H1 (cell line): ENCODE data around the gene MAPK8IP1. TPM values are rescaled to one million over a fixed set of nuclear protein-coding genes. Genes with fewer than 3 reads are reported as not detected.

Experiments
- CTCF ChIA-PET: fragments of 300-600 bp; sonication (Branson Sonifier 250); formaldehyde crosslinking; loops from one replicate; lab custom pipeline; 2021; ENCODE audit not compliant: partially characterized antibody; lab: Charles Lee
- POLR2A ChIA-PET: fragments of 300-600 bp; sonication (Branson Sonifier 250); formaldehyde crosslinking; loops from one replicate; lab custom pipeline; 2021; ENCODE audit warnings: inconsistent platforms; ENCODE audit not compliant: partially characterized antibody; lab: Charles Lee
- DNase-seq, 2 experiments: peaks; one replicate each; pipeline versions ENCODE4 v3.0.0 to v3.0.0-alpha.2; 2010 to 2022; ENCODE audit warnings: low spot score in 2 of 2, low read depth in 1 of 2, mixed read lengths in 1 of 2
- FAIRE-seq: peaks from 2 replicates; lab custom pipeline; 2011; peaks lifted over from hg19 to GRCh38; lab: Jason Lieb, UNC
- H2AFZ ChIP-seq: 2 replicates; pipeline ENCODE4 v1.8.1; 2012; ENCODE audit warnings: low read length, inconsistent platforms
- H2AK5ac ChIP-seq: 2 replicates; pipeline ENCODE4 v1.6.1; 2013; ENCODE audit warnings: low read depth, low read length
- H2BK120ac ChIP-seq: replicated peaks from 2 replicates; pipeline ENCODE3; 2013; ENCODE audit warnings: low read depth, low read length, inconsistent platforms
- H2BK12ac ChIP-seq: 2 replicates; pipeline ENCODE4 v1.6.1; 2013; ENCODE audit warnings: low read depth, low read length
- H2BK15ac ChIP-seq: 2 replicates; pipeline ENCODE4 v1.6.1; 2013; ENCODE audit warnings: low read length
- H2BK20ac ChIP-seq: 2 replicates; pipeline ENCODE4 v1.6.1; 2013; ENCODE audit warnings: low read length
- H2BK5ac ChIP-seq: 2 replicates; pipeline ENCODE4 v1.6.1; 2013; ENCODE audit warnings: low read depth, low read length
- H3K14ac ChIP-seq: 2 replicates; pipeline ENCODE4 v1.6.1; 2013; ENCODE audit warnings: inconsistent platforms; ENCODE audit not compliant: insufficient read length
- H3K18ac ChIP-seq: 2 replicates; pipeline ENCODE4 v1.6.1; 2013; ENCODE audit warnings: low read length; ENCODE audit errors: extremely low read depth
- H3K23ac ChIP-seq: 2 replicates; pipeline ENCODE4 v1.6.1; 2013; ENCODE audit warnings: inconsistent platforms; ENCODE audit not compliant: insufficient read length
- H3K23me2 ChIP-seq: 2 replicates; pipeline ENCODE4 v1.6.1; 2013; ENCODE audit warnings: low read depth, low read length
- H3K27ac ChIP-seq: 2 replicates; pipeline ENCODE4 v1.6.1; 2011; ENCODE audit warnings: low read depth, low read length, inconsistent platforms
- H3K27me3 ChIP-seq, 4 experiments: replicated peaks in 1 of 4; 1 replicate in 1 of 4; 2 replicates in 3 of 4; pipeline versions ENCODE4 v1.6.1 to v1.8.1; 2011 to 2013; ENCODE audit warnings: low read length in 3 of 4, mild to moderate bottlenecking in 3 of 4, inconsistent platforms in 2 of 4, mixed read lengths in 2 of 4, moderate library complexity in 1 of 4; ENCODE audit not compliant: control insufficient read depth in 3 of 4, insufficient read depth in 3 of 4; ENCODE audit errors: extremely low read depth in 1 of 4
- H3K36me3 ChIP-seq, 4 experiments: 2 replicates each; pipeline versions ENCODE4 v1.6.1 to v1.8.1; 2011 to 2013; ENCODE audit warnings: mild to moderate bottlenecking in 4 of 4, low read length in 3 of 4, moderate library complexity in 2 of 4, control low read depth in 1 of 4, inconsistent platforms in 1 of 4; ENCODE audit not compliant: insufficient read depth in 4 of 4, control insufficient read depth in 2 of 4
- H3K4ac ChIP-seq: replicated peaks from 2 replicates; pipeline ENCODE3; 2013; ENCODE audit warnings: low read length, low read depth, mixed read lengths, inconsistent platforms; ENCODE audit not compliant: insufficient read length
- H3K4me1 ChIP-seq, 4 experiments: replicated peaks in 1 of 4; 1 replicate in 1 of 4; 2 replicates in 3 of 4; pipeline versions ENCODE4 v1.6.1 to v1.8.1; 2011 to 2013; ENCODE audit warnings: low read length in 3 of 4, inconsistent platforms in 2 of 4, mixed read lengths in 1 of 4; ENCODE audit not compliant: insufficient read depth in 4 of 4, control insufficient read depth in 3 of 4
- H3K4me2 ChIP-seq, 2 experiments: 2 replicates each; pipeline versions ENCODE4 v1.6.1 to v1.8.1; 2011 to 2013; ENCODE audit warnings: low read depth in 2 of 2, low read length in 2 of 2, control low read depth in 1 of 2, inconsistent platforms in 1 of 2, mild to moderate bottlenecking in 1 of 2; ENCODE audit not compliant: insufficient read depth in 1 of 2
- H3K4me3 ChIP-seq, 4 experiments: fragments of 200-600, 300-600 bp in 1 of 4; sonication (generic), shearing (Covaris generic), sonication (Bioruptor Twin) in 1 of 4; 2 replicates each; pipeline versions ENCODE4 v1.5.1 to v1.8.1; 2011 to 2016; ENCODE audit warnings: low read length in 4 of 4, low read depth in 3 of 4, control low read depth in 2 of 4, inconsistent platforms in 2 of 4, mild to moderate bottlenecking in 2 of 4, mixed read lengths in 1 of 4, moderate library complexity in 1 of 4; ENCODE audit not compliant: insufficient read depth in 2 of 4; ENCODE audit errors: extremely low read depth in 1 of 4
- H3K56ac ChIP-seq: replicated peaks from 2 replicates; pipeline ENCODE3; 2013; ENCODE audit warnings: low read depth, mild to moderate bottlenecking, mixed read lengths, low read length, inconsistent platforms; ENCODE audit not compliant: insufficient read length
- H3K79me1 ChIP-seq: 2 replicates; pipeline ENCODE4 v1.6.1; 2013; ENCODE audit warnings: low read depth, low read length, control low read depth
- H3K79me2 ChIP-seq, 2 experiments: 2 replicates each; pipeline versions ENCODE4 v1.6.1 to v1.8.1; 2012 to 2013; ENCODE audit warnings: low read length in 2 of 2, mild to moderate bottlenecking in 2 of 2, inconsistent platforms in 1 of 2; ENCODE audit not compliant: insufficient read depth in 2 of 2, control insufficient read depth in 1 of 2
- H3K9ac ChIP-seq, 4 experiments: replicated peaks in 1 of 4; 1 replicate in 1 of 4; 2 replicates in 3 of 4; pipeline versions ENCODE4 v1.6.1 to v1.8.1; 2011 to 2013; ENCODE audit warnings: low read depth in 3 of 4, low read length in 3 of 4, control low read depth in 2 of 4, mild to moderate bottlenecking in 2 of 4, moderate library complexity in 2 of 4, inconsistent platforms in 1 of 4; ENCODE audit errors: extremely low read depth in 1 of 4
- H3K9me3 ChIP-seq, 2 experiments: 2 replicates each; pipeline versions ENCODE4 v1.6.1 to v1.8.1; 2012 to 2013; ENCODE audit warnings: mild to moderate bottlenecking in 2 of 2, moderate library complexity in 2 of 2, control low read depth in 1 of 2, inconsistent platforms in 1 of 2, low read depth in 1 of 2, low read length in 1 of 2, mixed read lengths in 1 of 2; ENCODE audit not compliant: insufficient read depth in 2 of 2
- H4K20me1 ChIP-seq, 2 experiments: replicated peaks in 1 of 2; 2 replicates each; pipeline versions ENCODE3 to v1.8.1; 2011 to 2013; ENCODE audit warnings: inconsistent platforms in 2 of 2, low read length in 2 of 2, mild to moderate bottlenecking in 1 of 2; ENCODE audit not compliant: insufficient read depth in 2 of 2, control insufficient read depth in 1 of 2
- H4K5ac ChIP-seq: 2 replicates; pipeline ENCODE4 v1.6.1; 2013; ENCODE audit warnings: low read length, low read depth, mixed read lengths, inconsistent platforms; ENCODE audit not compliant: insufficient read length
- H4K8ac ChIP-seq: 2 replicates; pipeline ENCODE4 v1.8.0; 2013; ENCODE audit warnings: mild to moderate bottlenecking, moderate library complexity, low read length, inconsistent platforms; ENCODE audit not compliant: insufficient read depth; ENCODE audit errors: extremely low read depth
- H4K91ac ChIP-seq: replicated peaks from 2 replicates; pipeline ENCODE3; 2013; ENCODE audit warnings: low read length, mixed read lengths, inconsistent platforms; ENCODE audit not compliant: insufficient read length
- ATF3 ChIP-seq: IDR thresholded peaks from 2 replicates; pipeline ENCODE4 v1.6.1; 2011; ENCODE audit warnings: low read depth, mild to moderate bottlenecking, low read length; ENCODE audit not compliant: insufficient read depth
- BCL11A ChIP-seq, 2 experiments: IDR thresholded peaks; one replicate each; pipeline ENCODE4 v1.6.1; 2011; ENCODE audit warnings: low read depth in 2 of 2, low read length in 2 of 2, mild to moderate bottlenecking in 2 of 2
- JUN ChIP-seq: IDR thresholded peaks from 2 replicates; pipeline ENCODE4 v1.6.1; 2011; ENCODE audit warnings: low read depth, mild to moderate bottlenecking, improper control_type of control experiment, low read length
- JUND ChIP-seq: IDR thresholded peaks from 2 replicates; pipeline ENCODE4 v1.6.1; 2011; ENCODE audit warnings: mild to moderate bottlenecking, improper control_type of control experiment, low read length
- NANOG ChIP-seq: IDR thresholded peaks from 2 replicates; pipeline ENCODE4 v1.6.1; 2011; ENCODE audit warnings: low read length, low read depth, mild to moderate bottlenecking, inconsistent platforms; ENCODE audit not compliant: insufficient read depth, poor library complexity, severe bottlenecking
- RBBP5 ChIP-seq: IDR thresholded peaks from 2 replicates; pipeline ENCODE4 v1.7.1; 2012; ENCODE audit warnings: low read depth, mild to moderate bottlenecking, inconsistent platforms, low read length, moderate library complexity, borderline replicate concordance
- SP1 ChIP-seq: IDR thresholded peaks from 2 replicates; pipeline ENCODE4 v1.6.1; 2011; ENCODE audit warnings: low read depth, low read length
- SP2 ChIP-seq: IDR thresholded peaks from 2 replicates; pipeline ENCODE4 v1.6.1; 2012; ENCODE audit warnings: mild to moderate bottlenecking, low read length, inconsistent platforms
- TAF1 ChIP-seq: IDR thresholded peaks from 2 replicates; pipeline ENCODE4 v1.6.1; 2011; ENCODE audit warnings: mild to moderate bottlenecking, low read depth, low read length
- TBP ChIP-seq: IDR thresholded peaks from 2 replicates; pipeline ENCODE4 v1.6.1; 2011; ENCODE audit warnings: low read depth, low read length, improper control_type of control experiment
- TCF12 ChIP-seq: IDR thresholded peaks from 2 replicates; pipeline ENCODE4 v1.6.1; 2011; ENCODE audit warnings: low read depth, mild to moderate bottlenecking, low read length
- ZNF274 ChIP-seq: IDR thresholded peaks from 2 replicates; pipeline ENCODE4 v1.7.0; 2012; ENCODE audit warnings: low read length, borderline replicate concordance; ENCODE audit errors: extremely low read depth
- WGBS, 2 experiments: shearing (Covaris generic) in 1 of 2; methylation state at CpG; one replicate each; pipeline versions ENCODE4 v1.1.6 to v1.1.7; 2013 to 2015; ENCODE audit warnings: low lambda C conversion rate in 2 of 2, mixed read lengths in 2 of 2, inconsistent platforms in 1 of 2, low coverage in 1 of 2, missing lambda C conversion rate in 1 of 2; ENCODE audit not compliant: insufficient replicate concordance in 2 of 2, insufficient coverage in 1 of 2, insufficient read length in 1 of 2; ENCODE audit errors: extremely low coverage in 1 of 2, missing lambda C conversion rate in 1 of 2; 5-methylcytosine and 5-hydroxymethylcytosine counted together
- polyA plus RNA-seq, 7 experiments: library from polyadenylated mRNA; depleted of rRNA in 3 of 7; stranded (reverse) in 5 of 7; unstranded in 2 of 7; fragments of >200 nt in 5 of 7; fragments of 200-250 nt in 2 of 7; gene quantifications; 1 replicate in 5 of 7; 2 replicates in 1 of 7; 4 replicates in 1 of 7; pipeline versions ENCODE4 v1.2.1 to v1.2.3, GENCODE V29; 2011 to 2013; ENCODE audit warnings: missing spikeins in 2 of 7, mixed read lengths in 2 of 7
- total RNA-seq: library from RNA; stranded (reverse); fragmentation: NEBNext Ultra II Directional; extraction: Animal tissue kit (Norgen Biotek cat#: 25700); gene quantifications from 2 replicates; pipeline ENCODE4 v1.2.1, GENCODE V29; 2021
- TF ChIP-seq, protein P1 (sequence below): IDR thresholded peaks from 2 replicates; pipeline ENCODE4 v1.6.1; 2011; ENCODE audit warnings: low read length, improper control_type of control experiment

The MAPK8IP1 gene
- total and polyA plus RNA-seq, 2 of the 8 experiments (the other 6 are each of a cell fraction or from before 2014, with no cell fraction given) = 32.4 to 40.1 TPM

- H3K9ac ChIP-seq = no peak overlapping the region
- no peaks in the 10 kb centered on the region; a peak in 1 of 4 replicates for H3K79me2 ChIP-seq
- H4K20me1 ChIP-seq = peaks cover 0 to 11% of the 10 kb centered on the region in 2 experiments
- no peak overlapping the region for H2BK120ac ChIP-seq
- H3K23ac ChIP-seq = no peak overlapping the region
- H3K79me1 ChIP-seq = no peaks in the 10 kb centered on the region; the same call in 1 of the 2 replicates
- H3K4me2 ChIP-seq = no peak overlapping the region
- H3K27me3 ChIP-seq = no peaks in the 10 kb centered on the region; a peak in 2 of 7 replicates
- H3K27ac ChIP-seq = no peak overlapping the region
- DNase-seq (no peak), FAIRE-seq (no peak)
- no peak overlapping the region for H2BK12ac ChIP-seq
- peaks cover 8% of the 10 kb centered on the region; the same call in 1 of the 2 replicates for H3K23me2 ChIP-seq
- H3K18ac ChIP-seq = no peak overlapping the region
- H2AK5ac ChIP-seq = no peak overlapping the region
- H4K8ac ChIP-seq = no peak overlapping the region
- ChIA-PET CTCF (interaction anchor here (0.9 to 5.7 kb wide), 6 partner anchors 13 to 424 kb away, joined by 3 to 32 read pairs (median 3); no protein-coding TSS in a partner anchor), POLR2A (interaction anchor here (0.8 kb wide), 1 partner anchor 348 kb away, joined by 3 read pairs; no protein-coding TSS in a partner anchor)
- H4K91ac ChIP-seq = no peak overlapping the region
- no peaks in the 10 kb centered on the region for H3K9me3 ChIP-seq
- WGBS, 2 experiments = 91% methylated on average over 8 of the region's 8 CpGs; no CpG with 5 or more reads in 1 of the 2 experiments
- no peak overlapping the region for H3K4ac ChIP-seq
- peaks cover 0 to 14% (median 8%) of the 10 kb centered on the region in 4 experiments; a peak in 6 of 7 replicates for H3K4me1 ChIP-seq
- no peak overlapping the region for H4K5ac ChIP-seq
- no peak overlapping the region for H3K4me3 ChIP-seq
- no peak overlapping the region for H3K56ac ChIP-seq
- no peak overlapping the region for H2BK15ac ChIP-seq
- H2BK5ac ChIP-seq = no peak overlapping the region
- no peaks in the 10 kb centered on the region for H3K36me3 ChIP-seq
- H2AFZ ChIP-seq = no peak overlapping the region
- no peak overlapping the region for H2BK20ac ChIP-seq
- H3K14ac ChIP-seq = no peak overlapping the region
- TF ChIP-seq ATF3 = no peak
- TF ChIP-seq TBP = no peak
- TF ChIP-seq SP1 = no peak
- TF ChIP-seq TCF12 = no peak
- no peak for TF ChIP-seq RBBP5
- no peak for TF ChIP-seq ZNF274
- no peak for TF ChIP-seq JUN
- TF ChIP-seq NANOG = no peak
- no peak for TF ChIP-seq JUND
- TF ChIP-seq, protein P1, sequence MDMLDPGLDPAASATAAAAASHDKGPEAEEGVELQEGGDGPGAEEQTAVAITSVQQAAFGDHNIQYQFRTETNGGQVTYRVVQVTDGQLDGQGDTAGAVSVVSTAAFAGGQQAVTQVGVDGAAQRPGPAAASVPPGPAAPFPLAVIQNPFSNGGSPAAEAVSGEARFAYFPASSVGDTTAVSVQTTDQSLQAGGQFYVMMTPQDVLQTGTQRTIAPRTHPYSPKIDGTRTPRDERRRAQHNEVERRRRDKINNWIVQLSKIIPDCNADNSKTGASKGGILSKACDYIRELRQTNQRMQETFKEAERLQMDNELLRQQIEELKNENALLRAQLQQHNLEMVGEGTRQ = no peak
- TF ChIP-seq BCL11A (IDR thresholded peaks at IDR 0.05; ENCODE audit: low read depth in 2 of 2, low read length in 2 of 2) = no peak
- no peak for TF ChIP-seq TAF1
- TF ChIP-seq SP2 = no peak
These were observed 4.1 kb downstream of the MAPK8IP1 start for GRCh38 chr11:45889555-45889954.
